OCI-LY1 (cell line): ENCODE measurements around the gene AKAP9.
"Not testable (repeated sequence)": the region's sequence is repeated elsewhere in the genome, so short reads cannot be mapped to it uniquely, and the experiment has no call there.

Experiments
- CTCF ChIP-seq: fragments of 200-600 bp; sonication (generic), shearing (Covaris generic); IDR thresholded peaks from 2 replicates; pipeline ENCODE4 v1.5.1; 2017; ENCODE audit warnings: mild to moderate bottlenecking, antibody characterized with exemption, low read length, moderate library complexity, mixed read lengths
- EZH2 ChIP-seq: fragments of 200-600 bp; sonication (generic), shearing (Covaris generic); IDR thresholded peaks from 2 replicates; pipeline ENCODE4 v1.8.0; 2017; ENCODE audit warnings: borderline replicate concordance, mixed run types, mild to moderate bottlenecking, antibody characterized with exemption, low read length, moderate library complexity, mixed read lengths

DNA sequence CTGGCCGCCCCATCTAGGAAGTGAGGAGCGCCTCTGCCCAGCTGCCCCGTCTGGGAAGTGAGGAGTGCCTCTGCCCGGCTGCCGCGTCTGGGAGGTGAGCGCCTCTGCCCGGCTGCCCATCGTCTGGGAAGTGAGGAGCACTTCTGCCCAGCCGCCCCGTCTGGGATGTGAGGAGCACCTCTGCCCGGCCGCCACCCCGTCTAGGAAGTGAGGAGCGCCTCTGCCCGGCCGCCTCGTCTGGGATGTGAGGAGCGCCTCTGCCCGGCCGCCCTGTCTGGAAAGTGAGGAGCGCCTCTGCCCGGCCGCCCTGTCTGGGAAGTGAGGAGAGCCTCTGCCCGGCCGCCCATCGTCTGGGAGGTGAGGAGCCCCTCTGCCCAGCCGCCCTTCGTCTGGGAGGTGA, 86.5 kb downstream of the AKAP9 start:
- not testable (repeated sequence) for TF ChIP-seq CTCF, EZH2
